NB4 (cell line): Measurements from ENCODE around the gene TCF4.

Source experiments
- POLR2A ChIP-seq: IDR thresholded peaks from 2 replicates; pipeline ENCODE4 v1.6.1; 2011; ENCODE audit warnings: mild to moderate bottlenecking; ENCODE audit not compliant: insufficient read length; ENCODE audit errors: extremely low read depth
- TF ChIP-seq, protein P1 (sequence below): IDR thresholded peaks from one replicate; pipeline ENCODE4 v1.5.1; 2012; ENCODE audit warnings: low read depth, low read length
- TF ChIP-seq, protein P2 (sequence below): IDR thresholded peaks from 2 replicates; pipeline ENCODE4 v1.6.1; 2011; ENCODE audit warnings: low read depth, low read length

DNA sequence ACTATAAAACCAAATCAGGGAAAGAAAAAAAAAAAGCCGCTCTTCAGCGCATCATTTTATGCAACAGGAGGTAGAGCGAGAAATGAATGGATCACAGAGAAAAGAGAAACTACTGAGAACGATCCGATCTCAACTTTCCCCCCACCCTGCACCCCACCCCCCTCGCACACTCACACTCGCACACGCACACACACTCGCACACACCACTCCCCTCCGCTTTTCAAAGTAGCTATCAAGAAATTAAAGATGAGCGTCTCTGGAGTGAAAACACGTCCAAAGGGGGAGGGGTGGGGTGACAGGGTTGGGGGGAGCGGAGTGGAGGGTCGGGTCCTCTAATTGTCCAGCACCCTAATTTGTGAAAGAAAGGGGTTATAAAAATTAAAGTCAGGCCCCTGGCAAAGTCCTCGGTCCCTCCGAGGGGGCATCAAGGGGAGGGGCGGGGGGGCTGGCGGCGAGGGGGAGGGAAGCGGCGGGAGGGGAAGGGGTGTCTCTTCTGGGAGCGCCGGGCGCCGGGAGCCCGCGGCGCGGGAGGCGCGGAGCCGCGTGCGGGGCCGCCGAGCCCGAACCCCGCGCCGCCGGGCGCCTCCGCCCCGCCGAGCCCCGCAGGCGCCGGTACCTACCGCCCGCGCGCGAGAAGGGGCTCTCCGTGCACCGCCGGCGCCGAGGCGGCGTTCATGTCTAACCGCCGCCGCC lies 428 bp downstream of the TCF4 start:
- TF ChIP-seq POLR2A: no peak
- TF ChIP-seq, protein P1, sequence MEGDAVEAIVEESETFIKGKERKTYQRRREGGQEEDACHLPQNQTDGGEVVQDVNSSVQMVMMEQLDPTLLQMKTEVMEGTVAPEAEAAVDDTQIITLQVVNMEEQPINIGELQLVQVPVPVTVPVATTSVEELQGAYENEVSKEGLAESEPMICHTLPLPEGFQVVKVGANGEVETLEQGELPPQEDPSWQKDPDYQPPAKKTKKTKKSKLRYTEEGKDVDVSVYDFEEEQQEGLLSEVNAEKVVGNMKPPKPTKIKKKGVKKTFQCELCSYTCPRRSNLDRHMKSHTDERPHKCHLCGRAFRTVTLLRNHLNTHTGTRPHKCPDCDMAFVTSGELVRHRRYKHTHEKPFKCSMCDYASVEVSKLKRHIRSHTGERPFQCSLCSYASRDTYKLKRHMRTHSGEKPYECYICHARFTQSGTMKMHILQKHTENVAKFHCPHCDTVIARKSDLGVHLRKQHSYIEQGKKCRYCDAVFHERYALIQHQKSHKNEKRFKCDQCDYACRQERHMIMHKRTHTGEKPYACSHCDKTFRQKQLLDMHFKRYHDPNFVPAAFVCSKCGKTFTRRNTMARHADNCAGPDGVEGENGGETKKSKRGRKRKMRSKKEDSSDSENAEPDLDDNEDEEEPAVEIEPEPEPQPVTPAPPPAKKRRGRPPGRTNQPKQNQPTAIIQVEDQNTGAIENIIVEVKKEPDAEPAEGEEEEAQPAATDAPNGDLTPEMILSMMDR: no peak
- TF ChIP-seq, protein P2, sequence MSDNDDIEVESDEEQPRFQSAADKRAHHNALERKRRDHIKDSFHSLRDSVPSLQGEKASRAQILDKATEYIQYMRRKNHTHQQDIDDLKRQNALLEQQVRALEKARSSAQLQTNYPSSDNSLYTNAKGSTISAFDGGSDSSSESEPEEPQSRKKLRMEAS: no peak
